B cell (primary cell): ENCODE data around the gene ABCD1. TPM values are rescaled to one million over a fixed set of nuclear protein-coding genes. Genes with fewer than 3 reads are reported as not detected.

Experiments
- ATAC-seq: fragments of 200-7000 bp; cut with Tn5 transposase; one replicate; pipeline ENCODE4 v1.10.0; 2021; ENCODE audit warnings: low read depth, mild to moderate bottlenecking, moderate number of reproducible peaks, moderate library complexity
- CTCF ChIA-PET: fragments of 350-600 bp; sonication (Branson Sonifier 250); formaldehyde crosslinking; loops from one replicate; lab custom pipeline; 2021; ENCODE audit warnings: antibody characterized with exemption, inconsistent platforms; lab: Charles Lee
- POLR2A ChIA-PET: fragments of 350-600 bp; sonication (Branson Sonifier 250); formaldehyde crosslinking; loops from one replicate; lab custom pipeline; 2021; ENCODE audit warnings: antibody characterized with exemption; lab: Charles Lee
- DNase-seq: peaks from one replicate; pipeline ENCODE4 v3.0.0; 2013
- H2AFZ ChIP-seq: 2 replicates; pipeline ENCODE4 v1.6.1; 2012; ENCODE audit warnings: mild to moderate bottlenecking, low read depth, low read length; ENCODE audit not compliant: insufficient read depth, poor library complexity, severe bottlenecking
- H3K27ac ChIP-seq, 2 donors: 1 replicate in 1 of 2; 2 replicates in 1 of 2; pipeline ENCODE4 v1.5.1; 2012 to 2013; ENCODE audit warnings: low read length in 2 of 2, mild to moderate bottlenecking in 2 of 2, moderate library complexity in 1 of 2
- H3K27me3 ChIP-seq, 4 experiments: fragments of 200-600 bp in 1 of 4; sonication (generic) in 1 of 4; replicated peaks in 1 of 4; 1 replicate in 2 of 4; 2 replicates in 2 of 4; pipeline versions ENCODE4 v1.6.1 to v1.7.0; 2013 to 2016; ENCODE audit warnings: low read length in 3 of 4, mild to moderate bottlenecking in 2 of 4, mixed read lengths in 1 of 4, moderate library complexity in 1 of 4; ENCODE audit not compliant: insufficient read depth in 4 of 4, control insufficient read depth in 3 of 4; ENCODE audit errors: control extremely low read depth in 1 of 4
- H3K36me3 ChIP-seq, 2 experiments: replicated peaks in 1 of 2; 1 replicate in 1 of 2; 2 replicates in 1 of 2; pipeline versions ENCODE4 v1.6.1 to v1.7.1; 2013; ENCODE audit warnings: low read length in 1 of 2; ENCODE audit not compliant: insufficient read depth in 2 of 2, control insufficient read depth in 1 of 2; ENCODE audit errors: control extremely low read depth in 1 of 2, extremely low read depth in 1 of 2
- H3K4me1 ChIP-seq, 2 donors: fragments of 200-600 bp in 1 of 2; sonication (generic) in 1 of 2; 1 replicate in 1 of 2; 2 replicates in 1 of 2; pipeline versions ENCODE4 v1.5.1 to v1.6.1; 2013 to 2017; ENCODE audit warnings: low read length in 2 of 2; ENCODE audit not compliant: control insufficient read depth in 2 of 2, insufficient read depth in 2 of 2
- H3K4me2 ChIP-seq: replicated peaks from 2 replicates; pipeline ENCODE3; 2012; ENCODE audit warnings: mild to moderate bottlenecking, low read depth, low read length; ENCODE audit not compliant: poor library complexity, severe bottlenecking
- H3K4me3 ChIP-seq, 5 experiments: fragments of 200-600 bp in 1 of 5; sonication (generic) in 1 of 5; 1 replicate in 3 of 5; 2 replicates in 2 of 5; pipeline versions ENCODE4 v1.5.1 to v1.7.0; 2011 to 2016; ENCODE audit warnings: low read length in 4 of 5, mild to moderate bottlenecking in 4 of 5, low read depth in 2 of 5, control low read depth in 1 of 5, moderate library complexity in 1 of 5; ENCODE audit not compliant: insufficient read depth in 1 of 5; ENCODE audit errors: control extremely low read depth in 1 of 5, extremely low read depth in 1 of 5
- H3K79me2 ChIP-seq: fragments of 200-600 bp; sonication (generic); one replicate; pipeline ENCODE4 v1.6.0; 2016; ENCODE audit warnings: low read length; ENCODE audit not compliant: control insufficient read depth, insufficient read depth
- H3K9ac ChIP-seq: fragments of 200-600 bp; sonication (generic); 2 replicates; pipeline ENCODE4 v1.6.1; 2017; ENCODE audit warnings: mild to moderate bottlenecking, low read length, moderate library complexity
- H3K9me3 ChIP-seq, 3 donors: one replicate each; pipeline versions ENCODE4 v1.6.1 to v1.7.1; 2013; ENCODE audit warnings: low read length in 2 of 3; ENCODE audit not compliant: control insufficient read depth in 2 of 3, insufficient read depth in 1 of 3; ENCODE audit errors: control extremely low read depth in 1 of 3
- H4K20me1 ChIP-seq: 2 replicates; pipeline ENCODE4 v1.6.0; 2012; ENCODE audit warnings: mild to moderate bottlenecking, low read length; ENCODE audit not compliant: insufficient read depth, control insufficient read depth, poor library complexity, severe bottlenecking
- H3K27ac Mint-ChIP-seq: one replicate; pipeline ENCODE4 v1.8.0; 2021; ENCODE audit warnings: mixed read lengths
- H3K27me3 Mint-ChIP-seq: one replicate; pipeline ENCODE4 v1.8.0; 2021; ENCODE audit warnings: mixed read lengths
- H3K4me1 Mint-ChIP-seq: one replicate; pipeline ENCODE4 v1.8.0; 2021; ENCODE audit warnings: mixed read lengths
- H3K4me3 Mint-ChIP-seq: one replicate; pipeline ENCODE4 v1.8.0; 2021; ENCODE audit warnings: mixed read lengths
- H3K9me3 Mint-ChIP-seq: one replicate; pipeline ENCODE4 v1.8.0; 2022; ENCODE audit warnings: mixed read lengths; ENCODE audit not compliant: insufficient read depth
- EZH2 ChIP-seq: IDR thresholded peaks from 2 replicates; pipeline ENCODE4 v1.6.1; 2012; ENCODE audit warnings: borderline replicate concordance, low read depth, mild to moderate bottlenecking, moderate library complexity, low read length; ENCODE audit not compliant: insufficient read depth, poor library complexity, severe bottlenecking
- WGBS: methylation state at CpG from one replicate; pipeline ENCODE4 v1.1.5; 2013; ENCODE audit warnings: missing lambda C conversion rate; ENCODE audit not compliant: insufficient coverage; 5-methylcytosine and 5-hydroxymethylcytosine counted together
- intact Hi-C: fragments of 100-400 bp; cut with micrococcal nuclease; formaldehyde crosslinking; loops from one replicate; pipeline ENCODE4 v1.10.0; 2022
- polyA plus RNA-seq: library from polyadenylated mRNA; depleted of rRNA; stranded (reverse); fragments of >200 nt; gene quantifications from 2 replicates; pipeline ENCODE4 v1.2.3, GENCODE V29; 2012
- total RNA-seq, 2 donors: library from RNA; stranded (reverse); fragments of 120-200 nt in 1 of 2; gene quantifications; 1 replicate in 1 of 2; 2 replicates in 1 of 2; pipeline versions ENCODE4 v1.2.3 to v1.2.4, GENCODE V29; 2013 to 2022
- TF ChIP-seq, protein P1 (sequence below): fragments of 200-600 bp; IDR thresholded peaks from one replicate; pipeline ENCODE4 v1.8.0; 2022; ENCODE audit warnings: antibody characterized with exemption, mild to moderate bottlenecking

Gene ABCD1
- total and polyA plus RNA-seq, 2 donors (not counting 1 experiment from before 2014, with no cell fraction given), result 9.7 to 12.2 TPM

DNA sequence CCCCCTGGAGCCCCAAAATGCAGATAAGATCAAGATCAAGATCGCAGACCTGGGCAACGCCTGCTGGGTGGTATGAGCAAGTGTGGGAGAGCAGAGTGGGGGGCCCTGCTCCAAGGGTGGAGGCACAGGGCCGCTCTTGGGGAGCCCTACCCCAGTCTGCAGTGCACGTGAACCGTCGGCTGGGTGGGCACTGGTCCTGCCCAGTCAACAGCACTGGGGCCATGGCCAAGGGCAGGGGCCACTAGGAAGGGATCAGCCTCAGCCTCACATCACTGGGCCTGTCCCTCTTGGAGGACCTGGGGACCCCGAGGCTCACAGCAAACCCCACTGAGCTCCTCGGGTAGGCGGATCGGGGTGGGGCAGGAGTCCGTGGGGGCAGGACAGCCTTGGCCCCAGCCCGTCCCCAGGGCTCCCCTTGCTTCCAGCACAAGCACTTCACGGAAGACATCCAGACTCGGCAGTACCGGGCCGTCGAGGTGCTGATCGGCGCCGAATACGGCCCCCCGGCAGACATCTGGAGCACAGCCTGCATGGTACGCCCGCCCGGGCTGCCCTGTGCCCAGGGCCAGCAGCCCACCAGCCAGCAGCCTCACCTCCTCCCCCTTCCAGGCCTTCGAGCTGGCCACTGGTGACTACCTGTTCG, 59.8 kb downstream of the ABCD1 start:
- no peaks in the 10 kb centered on the region for H3K27me3 ChIP-seq
- peaks cover 0 to 23% of the 10 kb centered on the region in 2 experiments for H3K36me3 ChIP-seq
- H3K27me3 Mint-ChIP-seq, result peaks cover 7% of the 10 kb centered on the region
- no peak overlapping the region for H3K9ac ChIP-seq
- no peak overlapping the region for H3K27ac Mint-ChIP-seq
- no peaks in the 10 kb centered on the region for H3K9me3 ChIP-seq
- no peaks in the 10 kb centered on the region for H3K4me1 ChIP-seq
- H3K4me1 Mint-ChIP-seq, result peaks cover 4% of the 10 kb centered on the region
- DNase-seq (no peak), ATAC-seq (no peak)
- H3K27ac ChIP-seq, result no peak overlapping the region
- H3K4me2 ChIP-seq, result no peak overlapping the region
- no peaks in the 10 kb centered on the region for H3K79me2 ChIP-seq
- H3K9me3 Mint-ChIP-seq, result no peaks in the 10 kb centered on the region
- WGBS, result 98% methylated on average over 11 of the region's 27 CpGs
- H3K4me3 ChIP-seq, result no peak overlapping the region
- H3K4me3 Mint-ChIP-seq, result no peak overlapping the region
- H4K20me1 ChIP-seq, result no peaks in the 10 kb centered on the region
- CTCF ChIA-PET, result no interaction called here
- TF ChIP-seq, protein P1, sequence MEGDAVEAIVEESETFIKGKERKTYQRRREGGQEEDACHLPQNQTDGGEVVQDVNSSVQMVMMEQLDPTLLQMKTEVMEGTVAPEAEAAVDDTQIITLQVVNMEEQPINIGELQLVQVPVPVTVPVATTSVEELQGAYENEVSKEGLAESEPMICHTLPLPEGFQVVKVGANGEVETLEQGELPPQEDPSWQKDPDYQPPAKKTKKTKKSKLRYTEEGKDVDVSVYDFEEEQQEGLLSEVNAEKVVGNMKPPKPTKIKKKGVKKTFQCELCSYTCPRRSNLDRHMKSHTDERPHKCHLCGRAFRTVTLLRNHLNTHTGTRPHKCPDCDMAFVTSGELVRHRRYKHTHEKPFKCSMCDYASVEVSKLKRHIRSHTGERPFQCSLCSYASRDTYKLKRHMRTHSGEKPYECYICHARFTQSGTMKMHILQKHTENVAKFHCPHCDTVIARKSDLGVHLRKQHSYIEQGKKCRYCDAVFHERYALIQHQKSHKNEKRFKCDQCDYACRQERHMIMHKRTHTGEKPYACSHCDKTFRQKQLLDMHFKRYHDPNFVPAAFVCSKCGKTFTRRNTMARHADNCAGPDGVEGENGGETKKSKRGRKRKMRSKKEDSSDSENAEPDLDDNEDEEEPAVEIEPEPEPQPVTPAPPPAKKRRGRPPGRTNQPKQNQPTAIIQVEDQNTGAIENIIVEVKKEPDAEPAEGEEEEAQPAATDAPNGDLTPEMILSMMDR, result no peak
- TF ChIP-seq EZH2, result no peak
- no peak overlapping the region for H2AFZ ChIP-seq
- intact Hi-C loops, result no loop called here
- POLR2A ChIA-PET, result no interaction called here

DNA sequence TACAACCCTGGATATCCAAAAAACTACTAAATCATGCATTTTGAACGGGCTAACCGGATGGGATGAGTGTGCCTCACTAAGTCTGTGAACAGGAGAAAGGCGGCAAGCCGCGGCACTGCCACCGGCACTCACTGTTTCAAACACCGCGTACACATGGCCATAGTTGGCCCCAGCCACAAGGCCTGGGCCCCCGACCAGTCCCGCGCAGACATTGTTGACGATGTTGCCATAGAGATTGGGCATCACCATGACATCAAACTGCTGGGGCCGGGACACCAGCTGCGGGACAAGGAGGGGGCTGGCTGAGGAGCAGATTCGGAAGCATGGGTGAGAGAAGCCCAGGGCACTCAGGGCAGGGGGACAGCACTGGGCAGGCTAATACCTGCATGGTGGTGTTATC, 62.0 kb downstream of the ABCD1 start:
- H3K9me3 Mint-ChIP-seq, result no peaks in the 10 kb centered on the region
- H3K27ac Mint-ChIP-seq, result no peak overlapping the region
- POLR2A ChIA-PET, result no interaction called here

More for the DNA sequence above, 62.0 kb downstream of the ABCD1 start:
- no peak for TF ChIP-seq EZH2
- Histone ChIP-seq H3K36me3 (peaks cover 0 to 23% of the 10 kb centered on the region in 2 experiments), H3K4me2 (no peak overlapping the region), H3K79me2 (peaks cover 15% of the 10 kb centered on the region), H3K9ac (no peak overlapping the region), H3K9me3 (no peaks in the 10 kb centered on the region), H4K20me1 (no peaks in the 10 kb centered on the region), H3K4me3 (no peak overlapping the region), H3K4me1 (no peaks in the 10 kb centered on the region), H2AFZ (no peak overlapping the region), H3K27ac (no peak overlapping the region), H3K27me3 (no peaks in the 10 kb centered on the region)
- DNase-seq, result no peak
- whole genome bisulfite sequencing, result 93% methylated on average over 14 of the region's 15 CpGs
- CTCF ChIA-PET, result no interaction called here
- H3K27me3 Mint-ChIP-seq, result no peaks in the 10 kb centered on the region
- H3K4me1 Mint-ChIP-seq, result peaks cover 4% of the 10 kb centered on the region
- H3K4me3 Mint-ChIP-seq, result no peak overlapping the region
- ATAC-seq, result no peak
- intact Hi-C loops, result no loop called here
